GM12878 (cell line): Measurements from ENCODE around the gene ASMTL. TPM values are rescaled to one million over a fixed set of nuclear protein-coding genes. Genes with fewer than 3 reads are reported as not detected.

Experiments used
- BMI1 ChIP-seq: fragments of 450-650 bp; IDR thresholded peaks from 2 replicates; pipeline ENCODE4 v1.6.1; 2016; ENCODE audit warnings: mild to moderate bottlenecking, moderate library complexity, borderline replicate concordance
- FOXM1 ChIP-seq: IDR thresholded peaks from 2 replicates; pipeline ENCODE4 v1.6.1; 2012; ENCODE audit warnings: low read depth, mild to moderate bottlenecking, inconsistent platforms, low read length, moderate library complexity
- POU2F2 ChIP-seq: IDR thresholded peaks from 3 replicates; pipeline ENCODE4 v1.6.1; 2011; ENCODE audit warnings: low read depth, mild to moderate bottlenecking, low read length, borderline replicate concordance
- SREBF1 ChIP-seq: IDR thresholded peaks from 2 replicates; pipeline ENCODE4 v1.6.1; 2012; ENCODE audit warnings: mild to moderate bottlenecking, low read length
- TAF1 ChIP-seq: IDR thresholded peaks from 2 replicates; pipeline ENCODE4 v1.6.1; 2011; ENCODE audit warnings: mild to moderate bottlenecking, low read depth, low read length, borderline replicate concordance
- TBL1XR1 ChIP-seq: IDR thresholded peaks from 2 replicates; pipeline ENCODE4 v1.6.1; 2012; ENCODE audit warnings: low read depth, low read length, improper control_type of control experiment
- YBX1 ChIP-seq: fragments of 450-650 bp; IDR thresholded peaks from 2 replicates; pipeline ENCODE4 v1.6.1; 2016; ENCODE audit warnings: antibody characterized with exemption
- ZBED1 ChIP-seq: IDR thresholded peaks from 2 replicates; pipeline ENCODE4 v1.6.1; 2016; ENCODE audit warnings: borderline replicate concordance
- ZNF384 ChIP-seq: IDR thresholded peaks from 2 replicates; pipeline ENCODE4 v1.6.1; 2012; ENCODE audit warnings: low read depth, mild to moderate bottlenecking, low read length, improper control_type of control experiment, borderline replicate concordance
- ZSCAN29 ChIP-seq: fragments of 450-650 bp; IDR thresholded peaks from 2 replicates; pipeline ENCODE4 v1.6.1; 2017; ENCODE audit warnings: mild to moderate bottlenecking, moderate library complexity
- polyA plus RNA-seq, 11 experiments: library from polyadenylated mRNA; depleted of rRNA in 4 of 11; unstranded in 6 of 11; stranded (reverse) in 5 of 11; fragments of >200 nt; fragmentation: Nextera tagmentation in 4 of 11; fragmentation: Illumina TruSeq in 1 of 11; extraction: Ambion mirVana in 4 of 11; extraction: Trizol in 1 of 11; gene quantifications; 1 replicate in 1 of 11; 2 replicates in 10 of 11; pipeline versions ENCODE4 v1.2.1 to v1.2.3, GENCODE V29; 2011 to 2016; ENCODE audit warnings: inconsistent platforms in 2 of 11, missing spikeins in 2 of 11, low read depth in 1 of 11
- total RNA-seq, 4 experiments: library from RNA; depleted of rRNA in 3 of 4; stranded (reverse); fragments of >200 nt in 3 of 4; fragmentation: Illumina TruSeq in 1 of 4; extraction: Trizol in 1 of 4; gene quantifications; 2 replicates each; pipeline versions ENCODE4 v1.2.1 to v1.2.3, GENCODE V29; 2013 to 2021
- TF ChIP-seq, protein P1 (sequence below): fragments of 450-650 bp; formaldehyde crosslinking; IDR thresholded peaks from 2 replicates; pipeline ENCODE4 v1.4.0; 2020; ENCODE audit warnings: mild to moderate bottlenecking, moderate library complexity
- TF ChIP-seq, protein P2 (sequence below): IDR thresholded peaks from 2 replicates; pipeline ENCODE4 v1.6.1; 2011; ENCODE audit warnings: borderline replicate concordance, low read depth, mild to moderate bottlenecking, moderate library complexity, low read length; ENCODE audit not compliant: insufficient read depth, poor library complexity, severe bottlenecking
- TF ChIP-seq, protein P3 (sequence below): fragments of 450-650 bp; formaldehyde crosslinking; IDR thresholded peaks from 2 replicates; pipeline ENCODE4 v1.4.0; 2022; ENCODE audit warnings: mild to moderate bottlenecking, moderate library complexity
- TF ChIP-seq, protein P4 (sequence below): IDR thresholded peaks from 2 replicates; pipeline ENCODE4 v1.6.1; 2012; ENCODE audit warnings: improper control_type of control experiment, low read depth, low read length; ENCODE audit not compliant: insufficient replicate concordance

Gene ASMTL
- total and polyA plus RNA-seq, 10 of the 15 experiments (the other 5 are each of a cell fraction or from before 2014, with no cell fraction given), result 1.6 to 51.9 (median 32.1) TPM

DNA sequence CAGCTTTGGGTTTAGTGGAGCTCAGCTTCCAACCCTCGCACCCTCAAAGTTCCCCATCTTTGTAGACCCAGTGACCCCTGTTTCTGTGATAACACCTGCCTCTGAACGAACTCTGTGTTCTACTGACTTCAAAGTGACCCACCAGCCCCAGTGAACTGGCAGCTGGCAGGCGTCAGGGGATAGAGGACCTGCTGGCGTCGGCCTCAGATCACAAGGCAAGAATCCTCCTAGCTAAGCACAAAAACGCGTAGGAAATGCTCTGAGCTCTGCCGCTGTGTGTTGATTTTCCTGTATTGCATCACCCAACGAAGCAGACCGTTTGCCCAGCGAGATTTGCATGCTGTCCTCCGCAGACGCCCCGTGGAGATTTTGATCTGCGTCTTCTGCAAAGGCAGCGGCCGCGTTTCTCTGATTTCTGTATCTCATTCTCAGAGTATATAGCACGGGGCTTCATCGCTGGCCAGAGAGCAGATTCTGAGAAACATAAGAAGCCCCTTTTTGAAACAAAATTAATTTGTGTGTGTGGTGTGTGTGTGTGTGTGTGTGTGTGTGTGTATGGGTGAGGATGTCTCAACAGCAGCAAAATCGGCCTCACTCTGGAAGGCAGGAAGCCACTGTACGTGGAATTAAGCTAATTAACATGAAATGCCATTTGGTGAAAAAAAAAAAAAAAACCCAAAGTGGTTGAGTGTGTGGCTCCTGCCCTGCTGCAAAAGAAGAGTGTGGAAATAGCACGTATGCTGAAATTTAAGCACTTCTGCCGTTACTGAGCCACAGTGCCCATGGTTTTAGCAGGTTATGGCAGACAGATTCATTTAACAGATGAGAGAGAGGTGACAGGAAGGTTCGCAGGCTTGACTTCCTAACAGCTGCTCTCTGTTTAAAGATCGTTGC lies 29.2 kb upstream of the ASMTL start (continued):
- TF ChIP-seq, protein P1, sequence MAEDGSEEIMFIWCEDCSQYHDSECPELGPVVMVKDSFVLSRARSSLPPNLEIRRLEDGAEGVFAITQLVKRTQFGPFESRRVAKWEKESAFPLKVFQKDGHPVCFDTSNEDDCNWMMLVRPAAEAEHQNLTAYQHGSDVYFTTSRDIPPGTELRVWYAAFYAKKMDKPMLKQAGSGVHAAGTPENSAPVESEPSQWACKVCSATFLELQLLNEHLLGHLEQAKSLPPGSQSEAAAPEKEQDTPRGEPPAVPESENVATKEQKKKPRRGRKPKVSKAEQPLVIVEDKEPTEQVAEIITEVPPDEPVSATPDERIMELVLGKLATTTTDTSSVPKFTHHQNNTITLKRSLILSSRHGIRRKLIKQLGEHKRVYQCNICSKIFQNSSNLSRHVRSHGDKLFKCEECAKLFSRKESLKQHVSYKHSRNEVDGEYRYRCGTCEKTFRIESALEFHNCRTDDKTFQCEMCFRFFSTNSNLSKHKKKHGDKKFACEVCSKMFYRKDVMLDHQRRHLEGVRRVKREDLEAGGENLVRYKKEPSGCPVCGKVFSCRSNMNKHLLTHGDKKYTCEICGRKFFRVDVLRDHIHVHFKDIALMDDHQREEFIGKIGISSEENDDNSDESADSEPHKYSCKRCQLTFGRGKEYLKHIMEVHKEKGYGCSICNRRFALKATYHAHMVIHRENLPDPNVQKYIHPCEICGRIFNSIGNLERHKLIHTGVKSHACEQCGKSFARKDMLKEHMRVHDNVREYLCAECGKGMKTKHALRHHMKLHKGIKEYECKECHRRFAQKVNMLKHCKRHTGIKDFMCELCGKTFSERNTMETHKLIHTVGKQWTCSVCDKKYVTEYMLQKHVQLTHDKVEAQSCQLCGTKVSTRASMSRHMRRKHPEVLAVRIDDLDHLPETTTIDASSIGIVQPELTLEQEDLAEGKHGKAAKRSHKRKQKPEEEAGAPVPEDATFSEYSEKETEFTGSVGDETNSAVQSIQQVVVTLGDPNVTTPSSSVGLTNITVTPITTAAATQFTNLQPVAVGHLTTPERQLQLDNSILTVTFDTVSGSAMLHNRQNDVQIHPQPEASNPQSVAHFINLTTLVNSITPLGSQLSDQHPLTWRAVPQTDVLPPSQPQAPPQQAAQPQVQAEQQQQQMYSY (CRISPR knock-in tag), result no peak
- TF ChIP-seq YBX1 (no peak), TBL1XR1 (no peak), POU2F2 (peak; percentile 98; the same call in 2 of the 3 replicates), FOXM1 (peak; percentile 60), TAF1 (peak; percentile 47; the same call in 1 of the 2 replicates), ZNF384 (peak; percentile 77), BMI1 (0 out of 2 replicates have a peak, but pooled peaks have one; percentile 18), ZBED1 (no peak), ZSCAN29 (no peak), SREBF1 (no peak)
- TF ChIP-seq, protein P2, sequence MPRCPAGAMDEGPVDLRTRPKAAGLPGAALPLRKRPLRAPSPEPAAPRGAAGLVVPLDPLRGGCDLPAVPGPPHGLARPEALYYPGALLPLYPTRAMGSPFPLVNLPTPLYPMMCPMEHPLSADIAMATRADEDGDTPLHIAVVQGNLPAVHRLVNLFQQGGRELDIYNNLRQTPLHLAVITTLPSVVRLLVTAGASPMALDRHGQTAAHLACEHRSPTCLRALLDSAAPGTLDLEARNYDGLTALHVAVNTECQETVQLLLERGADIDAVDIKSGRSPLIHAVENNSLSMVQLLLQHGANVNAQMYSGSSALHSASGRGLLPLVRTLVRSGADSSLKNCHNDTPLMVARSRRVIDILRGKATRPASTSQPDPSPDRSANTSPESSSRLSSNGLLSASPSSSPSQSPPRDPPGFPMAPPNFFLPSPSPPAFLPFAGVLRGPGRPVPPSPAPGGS, result peak; percentile 49
- TF ChIP-seq, protein P3, sequence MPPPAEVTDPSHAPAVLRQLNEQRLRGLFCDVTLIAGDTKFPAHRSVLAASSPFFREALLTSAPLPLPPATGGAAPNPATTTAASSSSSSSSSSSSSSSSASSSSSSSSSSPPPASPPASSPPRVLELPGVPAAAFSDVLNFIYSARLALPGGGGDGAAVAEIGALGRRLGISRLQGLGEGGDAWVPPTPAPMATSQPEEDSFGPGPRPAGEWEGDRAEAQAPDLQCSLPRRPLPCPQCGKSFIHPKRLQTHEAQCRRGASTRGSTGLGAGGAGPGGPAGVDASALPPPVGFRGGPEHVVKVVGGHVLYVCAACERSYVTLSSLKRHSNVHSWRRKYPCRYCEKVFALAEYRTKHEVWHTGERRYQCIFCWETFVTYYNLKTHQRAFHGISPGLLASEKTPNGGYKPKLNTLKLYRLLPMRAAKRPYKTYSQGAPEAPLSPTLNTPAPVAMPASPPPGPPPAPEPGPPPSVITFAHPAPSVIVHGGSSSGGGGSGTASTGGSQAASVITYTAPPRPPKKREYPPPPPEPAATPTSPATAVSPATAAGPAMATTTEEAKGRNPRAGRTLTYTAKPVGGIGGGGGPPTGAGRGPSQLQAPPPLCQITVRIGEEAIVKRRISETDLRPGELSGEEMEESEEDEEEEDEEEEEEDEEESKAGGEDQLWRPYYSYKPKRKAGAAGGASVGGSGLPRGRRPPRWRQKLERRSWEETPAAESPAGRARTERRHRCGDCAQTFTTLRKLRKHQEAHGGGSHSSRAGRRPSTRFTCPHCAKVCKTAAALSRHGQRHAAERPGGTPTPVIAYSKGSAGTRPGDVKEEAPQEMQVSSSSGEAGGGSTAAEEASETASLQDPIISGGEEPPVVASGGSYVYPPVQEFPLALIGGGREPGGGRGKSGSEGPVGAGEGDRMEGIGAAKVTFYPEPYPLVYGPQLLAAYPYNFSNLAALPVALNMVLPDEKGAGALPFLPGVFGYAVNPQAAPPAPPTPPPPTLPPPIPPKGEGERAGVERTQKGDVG, result no peak
- TF ChIP-seq, protein P4, sequence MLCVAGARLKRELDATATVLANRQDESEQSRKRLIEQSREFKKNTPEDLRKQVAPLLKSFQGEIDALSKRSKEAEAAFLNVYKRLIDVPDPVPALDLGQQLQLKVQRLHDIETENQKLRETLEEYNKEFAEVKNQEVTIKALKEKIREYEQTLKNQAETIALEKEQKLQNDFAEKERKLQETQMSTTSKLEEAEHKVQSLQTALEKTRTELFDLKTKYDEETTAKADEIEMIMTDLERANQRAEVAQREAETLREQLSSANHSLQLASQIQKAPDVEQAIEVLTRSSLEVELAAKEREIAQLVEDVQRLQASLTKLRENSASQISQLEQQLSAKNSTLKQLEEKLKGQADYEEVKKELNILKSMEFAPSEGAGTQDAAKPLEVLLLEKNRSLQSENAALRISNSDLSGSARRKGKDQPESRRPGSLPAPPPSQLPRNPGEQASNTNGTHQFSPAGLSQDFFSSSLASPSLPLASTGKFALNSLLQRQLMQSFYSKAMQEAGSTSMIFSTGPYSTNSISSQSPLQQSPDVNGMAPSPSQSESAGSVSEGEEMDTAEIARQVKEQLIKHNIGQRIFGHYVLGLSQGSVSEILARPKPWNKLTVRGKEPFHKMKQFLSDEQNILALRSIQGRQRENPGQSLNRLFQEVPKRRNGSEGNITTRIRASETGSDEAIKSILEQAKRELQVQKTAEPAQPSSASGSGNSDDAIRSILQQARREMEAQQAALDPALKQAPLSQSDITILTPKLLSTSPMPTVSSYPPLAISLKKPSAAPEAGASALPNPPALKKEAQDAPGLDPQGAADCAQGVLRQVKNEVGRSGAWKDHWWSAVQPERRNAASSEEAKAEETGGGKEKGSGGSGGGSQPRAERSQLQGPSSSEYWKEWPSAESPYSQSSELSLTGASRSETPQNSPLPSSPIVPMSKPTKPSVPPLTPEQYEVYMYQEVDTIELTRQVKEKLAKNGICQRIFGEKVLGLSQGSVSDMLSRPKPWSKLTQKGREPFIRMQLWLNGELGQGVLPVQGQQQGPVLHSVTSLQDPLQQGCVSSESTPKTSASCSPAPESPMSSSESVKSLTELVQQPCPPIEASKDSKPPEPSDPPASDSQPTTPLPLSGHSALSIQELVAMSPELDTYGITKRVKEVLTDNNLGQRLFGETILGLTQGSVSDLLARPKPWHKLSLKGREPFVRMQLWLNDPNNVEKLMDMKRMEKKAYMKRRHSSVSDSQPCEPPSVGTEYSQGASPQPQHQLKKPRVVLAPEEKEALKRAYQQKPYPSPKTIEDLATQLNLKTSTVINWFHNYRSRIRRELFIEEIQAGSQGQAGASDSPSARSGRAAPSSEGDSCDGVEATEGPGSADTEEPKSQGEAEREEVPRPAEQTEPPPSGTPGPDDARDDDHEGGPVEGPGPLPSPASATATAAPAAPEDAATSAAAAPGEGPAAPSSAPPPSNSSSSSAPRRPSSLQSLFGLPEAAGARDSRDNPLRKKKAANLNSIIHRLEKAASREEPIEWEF, result peak; percentile 22
